ENCODE measurements around the gene ABCC4. TPM values are rescaled to one million over a fixed set of nuclear protein-coding genes. Genes with fewer than 3 reads are reported as not detected.

Gene ABCC4
- total RNA-seq, 1 donor from 2014 or later = 4.0 TPM

GRCh38 chr13:95261956-95262355 lies 39.3 kb downstream of the ABCC4 start:
- Mint-ChIP-seq H3K4me3 (ENCODE audit: unreplicated experiment) (no peak overlapping the region), H3K27me3 (ENCODE audit: unreplicated experiment) (no peaks in the 10 kb centered on the region), H3K4me1 (ENCODE audit: unreplicated experiment) (no peaks in the 10 kb centered on the region), H3K36me3 (ENCODE audit: unreplicated experiment) (peaks cover 4% of the 10 kb centered on the region), H3K27ac (ENCODE audit: unreplicated experiment) (no peak overlapping the region), H3K9me3 (ENCODE audit: unreplicated experiment) (no peaks in the 10 kb centered on the region)
- no peak for TF ChIP-seq CTCF (IDR thresholded peaks at IDR 0.05)
- no peak for DNase-seq (ENCODE audit: extremely low spot score, unreplicated experiment)

GRCh38 chr13:95260031-95260525 lies 41.2 kb downstream of the ABCC4 start:
- Mint-ChIP-seq H3K36me3 (ENCODE audit: unreplicated experiment) (peaks cover 4% of the 10 kb centered on the region), H3K4me1 (ENCODE audit: unreplicated experiment) (peaks cover 2% of the 10 kb centered on the region), H3K4me3 (ENCODE audit: unreplicated experiment) (no peak overlapping the region), H3K9me3 (ENCODE audit: unreplicated experiment) (no peaks in the 10 kb centered on the region), H3K27ac (ENCODE audit: unreplicated experiment) (no peak overlapping the region), H3K27me3 (ENCODE audit: unreplicated experiment) (no peaks in the 10 kb centered on the region)
- no peak for TF ChIP-seq CTCF (IDR thresholded peaks at IDR 0.05)
- no peak for DNase-seq (ENCODE audit: extremely low spot score, unreplicated experiment)

- Mint-ChIP-seq H3K27me3 (ENCODE audit: unreplicated experiment) (no peaks in the 10 kb centered on the region), H3K4me1 (ENCODE audit: unreplicated experiment) (peaks cover 6% of the 10 kb centered on the region), H3K9me3 (ENCODE audit: unreplicated experiment) (no peaks in the 10 kb centered on the region), H3K4me3 (ENCODE audit: unreplicated experiment) (no peak overlapping the region), H3K27ac (ENCODE audit: unreplicated experiment) (no peak overlapping the region), H3K36me3 (ENCODE audit: unreplicated experiment) (peaks cover 4% of the 10 kb centered on the region)
- no peak for TF ChIP-seq CTCF (IDR thresholded peaks at IDR 0.05)
- DNase-seq (ENCODE audit: extremely low spot score, unreplicated experiment) = no peak
These were observed 42.5 kb downstream of the ABCC4 start for GRCh38 chr13:95258619-95259194.

GRCh38 chr13:95258098-95258497 lies 43.2 kb downstream of the ABCC4 start:
- Mint-ChIP-seq H3K27ac (ENCODE audit: unreplicated experiment) (no peak overlapping the region), H3K27me3 (ENCODE audit: unreplicated experiment) (no peaks in the 10 kb centered on the region), H3K4me3 (ENCODE audit: unreplicated experiment) (no peak overlapping the region), H3K9me3 (ENCODE audit: unreplicated experiment) (no peaks in the 10 kb centered on the region), H3K36me3 (ENCODE audit: unreplicated experiment) (peaks cover 4% of the 10 kb centered on the region), H3K4me1 (ENCODE audit: unreplicated experiment) (peaks cover 6% of the 10 kb centered on the region)
- no peak for DNase-seq (ENCODE audit: extremely low spot score, unreplicated experiment)
- TF ChIP-seq CTCF (IDR thresholded peaks at IDR 0.05) = no peak

GRCh38 chr13:95256091-95256490 lies 45.2 kb downstream of the ABCC4 start:
- Mint-ChIP-seq H3K4me3 (ENCODE audit: unreplicated experiment) (no peak overlapping the region), H3K4me1 (ENCODE audit: unreplicated experiment) (peaks cover 6% of the 10 kb centered on the region), H3K27me3 (ENCODE audit: unreplicated experiment) (no peaks in the 10 kb centered on the region), H3K36me3 (ENCODE audit: unreplicated experiment) (peaks cover 4% of the 10 kb centered on the region), H3K27ac (ENCODE audit: unreplicated experiment) (no peak overlapping the region), H3K9me3 (ENCODE audit: unreplicated experiment) (no peaks in the 10 kb centered on the region)
- no peak for TF ChIP-seq CTCF (IDR thresholded peaks at IDR 0.05)
- DNase-seq (ENCODE audit: extremely low spot score, unreplicated experiment) = no peak

Data from osteocyte (in vitro differentiated cells).